GM19455 (cell line): Measurements from ENCODE around the gene NDUFA7.
"Not testable (repeated sequence)": the region's sequence is repeated elsewhere in the genome, so short reads cannot be mapped to it uniquely, and the experiment has no call there.

Source experiments
- ATAC-seq: cut with Tn5 transposase; IDR thresholded peaks from one replicate; pipeline ENCODE4 v1.9.1; 2021; ENCODE audit not compliant: unreplicated experiment

NDUFA7 gene

GRCh38 chr19:8342316-8342683, 21.1 kb upstream of the NDUFA7 start:
- ATAC-seq, result no peak

GRCh38 chr19:8341504-8341903, 20.3 kb upstream of the NDUFA7 start:
- ATAC-seq, result not testable (repeated sequence)

GRCh38 chr19:8340341-8341096, 19.3 kb upstream of the NDUFA7 start:
- no peak for ATAC-seq

- no peak for ATAC-seq
Measured at GRCh38 chr19:8338835-8339234, 17.7 kb upstream of the NDUFA7 start.

DNA sequence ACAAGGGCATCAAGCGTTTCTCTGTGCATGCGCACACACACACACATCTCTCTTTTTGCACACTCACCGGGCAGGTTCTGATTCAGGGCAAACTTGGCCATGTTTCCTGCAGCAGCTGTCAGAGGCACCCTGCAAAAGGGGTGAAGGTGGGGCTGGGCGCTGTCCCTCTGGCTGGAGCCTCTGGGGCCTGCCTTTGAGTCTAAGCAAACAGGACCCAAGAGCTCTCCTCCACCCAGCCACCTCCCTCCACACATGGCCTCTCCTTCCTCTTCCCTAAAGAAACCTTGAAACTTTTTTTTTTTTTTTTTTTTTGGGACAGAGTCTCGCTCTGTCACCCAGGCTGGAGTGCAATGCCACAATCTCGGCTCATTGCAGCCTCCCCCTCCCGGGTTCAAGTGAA, 16.6 kb upstream of the NDUFA7 start:
- ATAC-seq, result no peak

DNA sequence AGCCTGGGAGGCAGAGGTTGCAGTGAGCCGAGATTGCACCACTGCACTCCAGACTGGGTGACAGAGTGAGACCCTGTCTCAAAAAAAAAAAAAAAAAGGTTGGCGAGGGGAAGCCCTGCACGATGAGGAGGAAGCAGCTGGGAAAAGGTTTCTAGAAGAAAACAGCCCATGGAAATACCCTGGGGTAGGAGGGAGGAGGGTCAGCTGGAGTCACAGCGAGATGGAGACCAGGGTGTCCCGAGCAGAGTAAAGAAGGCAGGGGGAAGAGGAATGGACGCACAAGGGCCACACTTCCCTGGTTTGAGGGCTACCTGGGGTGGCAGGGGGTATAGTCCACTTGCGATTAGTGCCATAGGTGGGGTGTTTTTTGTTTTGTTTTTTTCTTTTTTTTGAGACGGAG, 15.5 kb upstream of the NDUFA7 start:
- no peak for ATAC-seq

DNA sequence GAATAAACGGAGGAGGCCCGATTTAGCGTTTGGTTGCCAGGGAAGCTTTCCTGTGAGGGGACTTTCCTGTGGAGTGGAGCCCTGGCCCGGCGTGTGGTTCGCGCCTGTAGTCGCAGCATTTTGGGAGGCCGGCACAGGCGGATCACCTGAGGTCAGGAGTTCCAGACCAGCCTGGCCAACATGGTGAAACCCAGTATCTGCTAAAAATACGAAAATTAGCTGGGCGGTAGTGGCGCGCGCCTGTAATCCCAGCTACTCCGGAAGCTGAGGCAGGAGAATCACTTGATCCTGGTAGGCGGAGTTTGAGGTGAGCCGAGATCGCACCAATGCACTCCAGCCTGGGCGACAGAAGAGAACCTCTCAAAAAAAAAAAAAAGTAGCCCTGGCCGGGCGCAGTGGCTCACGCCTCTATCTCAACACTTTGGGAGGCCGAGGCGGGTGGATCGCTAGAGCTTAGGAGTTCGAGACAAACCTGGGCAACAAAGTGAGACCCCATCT, 14.9 kb upstream of the NDUFA7 start:
- ATAC-seq, result no peak

DNA sequence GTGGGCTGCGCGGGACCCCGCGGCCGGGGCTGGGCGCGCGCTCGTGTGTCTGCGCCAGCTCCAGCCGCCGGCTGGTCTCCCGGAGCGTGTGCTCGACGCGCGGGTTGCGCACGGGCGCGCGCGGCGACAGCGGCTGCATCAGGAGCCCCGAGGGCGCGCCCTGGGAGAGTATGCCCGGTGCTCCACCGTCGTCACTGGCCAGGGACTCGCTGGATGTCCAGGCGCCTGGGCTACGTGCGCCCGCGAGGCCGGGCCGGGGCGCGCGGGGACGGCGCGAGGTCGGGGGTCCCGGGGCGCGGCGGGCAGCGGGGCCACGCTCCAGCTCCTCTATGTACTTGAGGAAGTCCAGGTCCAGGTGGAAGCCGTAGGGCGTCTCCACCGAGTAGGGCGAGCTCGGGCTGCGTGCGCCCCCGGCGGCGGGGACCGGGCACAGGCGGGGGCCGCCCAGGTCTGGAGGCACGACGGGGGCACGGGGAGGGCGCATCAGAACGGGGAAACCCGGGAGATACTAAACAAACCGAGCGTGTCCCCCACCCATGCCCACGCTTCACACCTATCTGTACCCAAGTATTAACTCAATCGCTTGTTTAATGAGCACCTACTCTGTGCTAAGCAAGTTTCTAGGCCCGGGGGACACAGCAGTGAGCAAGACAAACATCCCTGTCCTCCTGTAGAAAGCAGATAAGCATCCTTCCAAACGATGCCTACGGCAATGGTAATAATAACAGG, 14.3 kb upstream of the NDUFA7 start:
- ATAC-seq, result no peak

DNA sequence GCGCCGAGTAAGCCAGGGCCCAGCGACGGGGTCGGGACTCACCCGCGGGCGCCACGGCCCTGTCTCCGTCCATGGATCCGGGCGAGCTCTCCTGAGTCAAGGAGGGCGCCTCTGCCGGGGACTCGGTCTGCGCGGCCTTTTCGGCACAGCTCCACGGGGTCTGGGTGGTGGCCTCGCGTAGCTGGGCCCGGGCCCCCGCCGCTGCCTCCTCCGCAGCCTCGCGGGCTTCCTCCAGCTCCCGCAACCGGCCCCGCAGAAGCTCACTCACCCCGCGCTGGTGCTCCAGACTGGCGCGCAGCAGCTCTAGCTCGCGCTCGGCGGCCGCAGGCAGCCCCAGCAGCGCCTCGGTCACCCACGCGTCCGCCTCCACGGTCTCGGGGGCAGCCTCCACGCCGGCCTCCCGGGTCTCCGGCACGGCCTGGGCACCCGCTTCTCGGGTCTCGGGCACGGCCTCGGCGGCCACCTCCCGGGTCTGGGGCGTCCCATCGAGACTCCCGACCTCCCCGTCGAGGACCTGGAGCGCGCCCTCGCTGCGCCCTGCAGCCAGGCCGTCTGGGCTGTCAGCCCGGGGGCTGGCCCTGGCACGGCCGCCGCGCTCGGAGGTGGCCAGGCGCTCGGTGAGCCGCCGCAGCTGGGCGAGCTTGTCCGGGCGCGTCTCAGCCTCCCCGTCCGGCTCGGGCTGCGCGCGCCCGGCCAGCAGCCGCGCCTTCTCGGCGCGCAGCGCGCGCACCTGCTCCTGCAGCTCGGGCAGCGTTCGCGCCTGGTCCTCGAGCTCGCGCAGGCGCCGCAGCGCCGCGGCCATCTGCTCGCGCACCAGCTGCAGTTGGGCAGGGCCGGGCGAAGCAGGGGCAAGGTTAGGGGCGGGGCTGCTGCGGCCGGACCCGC, 13.5 kb upstream of the NDUFA7 start:
- ATAC-seq, result no peak

DNA sequence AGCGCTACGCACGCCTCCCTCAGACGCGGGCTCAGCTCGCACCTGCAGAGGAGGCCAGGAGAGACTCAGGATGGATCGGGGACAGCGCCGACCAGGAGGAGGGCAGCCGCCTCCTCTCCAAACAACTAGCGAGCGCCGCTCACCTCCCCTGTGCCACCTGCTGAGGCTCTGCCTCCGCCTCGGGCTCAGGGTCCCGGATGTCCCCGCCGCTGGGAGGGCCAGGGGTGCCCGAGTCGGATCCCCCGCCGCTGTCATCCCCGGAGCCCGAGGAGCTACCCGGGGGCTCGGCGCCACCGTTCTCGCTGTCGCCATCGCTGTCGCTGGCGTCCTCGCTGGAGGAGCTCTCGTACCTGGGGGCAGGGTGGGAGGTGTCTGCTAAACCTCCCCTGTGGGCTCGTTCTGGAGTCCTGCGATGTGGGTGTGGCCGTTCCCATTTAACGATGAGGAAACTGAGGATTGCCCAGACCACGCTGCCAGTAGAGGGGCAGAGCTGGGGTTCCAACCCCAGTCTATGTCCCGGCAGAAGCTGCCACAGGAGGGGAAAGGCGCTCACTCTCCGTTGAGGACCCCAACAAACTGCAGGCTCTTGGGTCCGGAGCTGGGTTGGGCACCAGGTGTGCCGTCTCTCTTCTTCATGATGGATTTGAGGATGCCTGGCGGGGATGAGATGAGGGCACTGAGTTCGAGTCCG, 12.7 kb upstream of the NDUFA7 start:
- no peak for ATAC-seq

DNA sequence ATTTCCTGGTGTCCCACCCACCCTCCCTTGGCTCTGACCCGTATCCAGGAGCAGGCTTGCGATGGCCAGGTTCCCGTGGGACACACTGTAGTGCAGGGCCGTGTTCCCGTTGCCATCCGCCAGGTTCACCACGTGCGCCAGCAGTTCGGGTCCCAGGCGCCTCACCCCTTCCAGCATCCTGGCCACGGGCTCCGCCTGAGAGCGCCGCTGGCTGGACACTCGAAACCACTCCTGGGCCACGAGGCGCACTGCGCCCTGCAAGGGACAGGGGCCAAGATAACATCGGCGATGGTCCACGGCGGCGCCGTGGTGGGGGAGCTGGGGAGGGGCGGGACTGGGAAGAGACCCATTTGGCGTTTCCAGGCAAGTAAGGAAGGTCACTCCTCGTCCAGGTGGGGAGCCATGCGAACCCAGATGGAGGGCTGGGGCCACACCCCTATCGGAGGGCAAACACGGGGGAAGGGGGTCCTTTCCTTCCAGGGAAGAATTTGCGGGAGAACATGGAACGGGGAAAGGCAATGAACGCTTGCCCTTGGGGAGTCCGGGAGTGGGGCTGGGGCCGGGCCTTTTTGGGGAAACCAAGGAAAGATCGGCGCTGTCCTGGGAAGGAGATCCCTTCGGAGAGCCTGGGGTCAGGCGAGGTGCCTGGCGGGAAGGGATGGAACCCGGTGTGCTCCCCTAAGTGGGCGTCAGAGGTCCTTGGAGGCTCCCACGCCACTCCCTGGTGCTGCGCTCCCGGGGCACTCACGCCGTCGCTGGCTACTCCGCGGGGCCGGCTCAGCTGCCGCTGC, 12.0 kb upstream of the NDUFA7 start:
- no peak for ATAC-seq

DNA sequence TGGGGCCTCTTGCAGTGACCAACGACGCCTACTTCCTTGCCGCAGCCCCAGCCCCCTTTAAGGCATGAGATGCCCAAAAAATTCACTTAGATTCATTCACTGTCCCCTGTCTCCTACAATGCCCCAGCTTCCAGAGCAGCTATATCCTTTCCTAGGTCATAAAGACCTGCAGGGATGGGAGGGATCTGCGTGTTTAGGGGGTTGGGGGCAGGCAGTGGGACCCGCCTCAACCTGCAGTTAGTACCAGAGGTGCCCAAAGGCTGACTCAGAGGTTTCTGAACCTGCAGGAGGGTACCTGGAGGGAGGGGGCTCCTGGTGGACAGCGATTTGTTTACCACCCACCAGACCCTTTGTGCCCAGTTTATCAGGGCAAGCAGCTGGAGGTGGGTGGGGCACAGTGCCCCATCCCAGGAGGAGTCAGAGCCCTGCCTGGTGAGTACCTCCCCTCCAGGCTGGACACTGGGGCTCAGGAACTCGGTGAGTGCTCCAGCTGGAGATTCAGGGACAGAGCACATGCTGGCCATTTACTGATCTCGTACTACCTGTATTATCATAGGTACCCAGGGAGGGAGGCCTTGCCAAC, 10.2 kb upstream of the NDUFA7 start:
- ATAC-seq, result no peak

- ATAC-seq, result no peak
Measured at GRCh38 chr19:8329996-8330395, 8.8 kb upstream of the NDUFA7 start.

- no peak for ATAC-seq
Measured at GRCh38 chr19:8325454-8325853, 4.3 kb upstream of the NDUFA7 start.

GRCh38 chr19:8324186-8325050, 3.2 kb upstream of the NDUFA7 start:
- ATAC-seq, result no peak

- no peak for ATAC-seq
Measured at GRCh38 chr19:8323781-8324185, 2.6 kb upstream of the NDUFA7 start.

GRCh38 chr19:8322638-8322997, 1.4 kb upstream of the NDUFA7 start:
- ATAC-seq, result no peak

- no peak for ATAC-seq
Measured at GRCh38 chr19:8321986-8322637, 937 bp upstream of the NDUFA7 start.
